Activated CD8-positive, alpha-beta memory T cell treated with anti-CD3 and anti-CD28 coated beads for 36 hours (primary cell): ENCODE measurements around the gene CTNNA3. TPM values are rescaled to one million over a fixed set of nuclear protein-coding genes. Genes with fewer than 3 reads are reported as not detected.

Experiments used
- CTCF ChIA-PET: fragments of 350-600 bp; sonication (Branson Sonifier 250); formaldehyde crosslinking; loops from one replicate; lab custom pipeline; 2021; ENCODE audit warnings: antibody characterized with exemption; lab: Charles Lee
- POLR2A ChIA-PET: fragments of 350-600 bp; sonication (Branson Sonifier 250); formaldehyde crosslinking; loops from one replicate; lab custom pipeline; 2021; ENCODE audit warnings: antibody characterized with exemption; lab: Charles Lee
- total RNA-seq, 2 experiments: library from RNA; stranded (reverse); gene quantifications; one replicate each; pipeline ENCODE4 v1.2.3, GENCODE V29; 2021

Gene CTNNA3
- total RNA-seq, 2 experiments from 2014 or later, result not detected

DNA sequence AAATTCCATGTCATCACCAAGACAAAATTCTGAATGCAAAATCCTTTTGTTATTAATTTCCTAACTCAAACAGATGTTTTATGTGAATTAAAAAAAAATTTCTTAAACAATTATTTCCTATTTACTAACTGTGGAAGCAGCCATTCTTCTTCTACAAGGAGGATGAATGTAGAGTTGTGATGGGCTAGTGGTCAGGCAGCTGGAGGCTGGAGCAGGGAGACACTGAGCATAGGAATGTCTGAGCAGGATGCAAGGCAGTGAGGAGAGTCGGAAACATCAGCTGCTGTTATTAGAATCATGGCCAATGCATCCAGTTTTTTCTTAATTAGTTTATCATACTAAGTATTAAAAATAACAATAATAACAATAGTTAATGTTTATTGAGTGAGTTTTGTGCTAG lies 872.7 kb downstream of the CTNNA3 start:
- CTCF ChIA-PET, result no interaction called here
- POLR2A ChIA-PET, result no interaction called here

DNA sequence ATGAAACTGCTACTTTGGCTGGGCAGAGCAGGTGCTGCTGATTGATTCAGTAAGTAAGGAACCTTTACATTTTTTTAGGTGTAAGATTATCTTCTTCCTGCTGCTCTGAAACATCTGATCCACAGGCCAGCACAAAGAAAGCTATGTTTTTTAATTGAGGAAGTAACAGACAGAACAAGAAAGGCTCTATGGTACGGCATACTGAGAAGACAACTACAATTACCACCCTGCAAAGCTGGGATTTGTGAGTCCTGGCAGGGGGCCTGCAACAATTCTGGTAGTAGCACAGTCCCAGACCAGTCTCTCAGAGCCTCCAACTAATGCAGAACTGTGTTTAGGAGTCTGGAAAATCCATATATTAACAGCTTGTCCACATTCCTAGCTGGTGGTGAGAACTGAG lies 873.2 kb downstream of the CTNNA3 start:
- POLR2A ChIA-PET, result no interaction called here
- CTCF ChIA-PET, result no interaction called here

DNA sequence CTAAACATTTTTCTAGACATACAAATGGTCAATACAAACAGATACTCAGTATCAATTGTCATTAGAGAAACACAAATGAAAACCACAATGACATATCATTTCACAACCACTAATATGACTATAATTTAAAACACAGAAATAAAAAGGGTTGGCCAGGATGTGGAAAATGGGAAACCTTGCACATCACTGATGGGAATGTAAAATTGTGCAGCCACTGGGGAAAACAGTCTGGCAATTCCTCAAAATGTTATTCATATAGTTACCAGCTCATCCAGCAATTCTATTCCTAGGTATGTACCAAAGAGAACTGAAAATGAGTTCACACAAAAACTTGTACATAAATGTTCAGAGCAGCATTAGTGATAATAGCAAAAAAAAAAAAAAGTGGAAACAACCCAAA lies 876.3 kb downstream of the CTNNA3 start:
- CTCF ChIA-PET, result no interaction called here
- POLR2A ChIA-PET, result no interaction called here

DNA sequence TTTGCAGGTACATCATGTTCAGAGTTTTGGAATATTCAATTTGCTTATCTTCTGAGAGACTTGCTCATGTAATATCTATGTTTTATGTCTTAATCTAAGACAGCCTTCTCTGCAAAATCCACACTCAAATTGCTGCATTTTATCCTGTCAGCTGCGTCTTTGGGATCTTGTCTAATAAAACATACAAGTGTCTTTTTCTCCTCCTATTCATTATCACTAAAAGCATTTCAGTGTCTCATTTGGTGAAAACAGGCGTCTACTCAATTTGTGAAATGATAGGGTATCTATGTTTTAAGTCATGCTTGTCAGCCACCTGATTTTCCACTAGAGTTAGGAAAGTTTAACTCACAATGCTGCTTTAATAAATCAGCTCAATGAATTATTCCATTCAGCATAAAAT lies 882.9 kb downstream of the CTNNA3 start:
- ChIA-PET POLR2A (no interaction called here), CTCF (no interaction called here)

DNA sequence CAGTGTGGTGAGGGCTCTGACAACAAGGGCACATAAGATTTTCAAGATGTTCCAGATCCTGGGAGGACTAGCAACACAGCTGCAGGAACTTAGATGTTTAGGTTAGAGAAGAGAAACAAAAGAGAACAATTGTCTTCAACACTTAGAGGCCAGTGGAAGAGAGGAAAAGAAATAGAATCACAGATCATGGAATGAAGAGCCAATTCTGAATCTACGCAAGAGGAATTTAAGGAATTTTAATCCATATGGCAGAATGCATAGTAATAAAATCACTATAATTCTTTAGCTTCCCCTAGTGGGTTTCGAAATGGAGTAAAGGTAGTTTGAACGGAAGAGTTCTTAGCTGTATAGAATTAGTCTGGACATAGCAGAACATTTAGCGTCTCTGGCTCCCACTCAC lies 884.8 kb downstream of the CTNNA3 start:
- ChIA-PET CTCF (no interaction called here), POLR2A (no interaction called here)

DNA sequence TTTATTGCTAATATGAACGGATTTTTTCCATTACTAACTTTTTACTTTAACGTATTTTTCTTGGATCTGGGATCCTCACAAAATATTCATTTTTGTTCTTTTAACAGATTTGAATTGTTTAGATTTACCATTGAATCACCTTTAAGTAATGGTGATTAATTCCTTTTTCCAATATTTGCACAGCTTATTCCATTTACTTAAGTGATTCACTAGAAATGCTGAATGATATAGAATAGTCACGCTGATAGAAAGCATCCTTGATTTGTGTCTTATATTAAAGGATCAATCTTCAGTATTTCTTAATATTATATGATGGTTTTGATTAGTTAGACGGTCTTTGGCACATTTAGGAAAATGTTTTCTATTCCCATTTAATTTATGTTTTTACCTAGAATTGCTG lies 886.6 kb downstream of the CTNNA3 start:
- ChIA-PET POLR2A (no interaction called here), CTCF (no interaction called here)

DNA sequence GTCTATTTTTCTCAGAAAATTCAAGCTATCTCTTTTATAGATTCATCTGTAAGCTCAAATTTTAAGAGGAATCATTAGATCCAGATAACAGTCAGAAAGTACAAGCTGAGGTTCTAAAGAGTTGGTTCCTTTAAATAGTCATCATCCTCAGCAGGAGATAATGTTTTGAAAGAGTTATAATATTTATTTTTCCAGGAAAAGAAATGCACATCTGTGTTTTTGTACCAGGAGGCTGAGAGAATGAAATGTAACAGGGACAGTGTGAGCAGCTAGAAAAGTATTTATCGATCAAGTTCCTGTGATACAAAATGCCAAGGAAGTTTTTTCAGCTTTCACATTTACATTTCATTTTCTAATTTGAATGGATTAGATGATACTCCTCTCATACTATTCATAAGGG lies 890.4 kb downstream of the CTNNA3 start:
- POLR2A ChIA-PET, result no interaction called here
- CTCF ChIA-PET, result no interaction called here

DNA sequence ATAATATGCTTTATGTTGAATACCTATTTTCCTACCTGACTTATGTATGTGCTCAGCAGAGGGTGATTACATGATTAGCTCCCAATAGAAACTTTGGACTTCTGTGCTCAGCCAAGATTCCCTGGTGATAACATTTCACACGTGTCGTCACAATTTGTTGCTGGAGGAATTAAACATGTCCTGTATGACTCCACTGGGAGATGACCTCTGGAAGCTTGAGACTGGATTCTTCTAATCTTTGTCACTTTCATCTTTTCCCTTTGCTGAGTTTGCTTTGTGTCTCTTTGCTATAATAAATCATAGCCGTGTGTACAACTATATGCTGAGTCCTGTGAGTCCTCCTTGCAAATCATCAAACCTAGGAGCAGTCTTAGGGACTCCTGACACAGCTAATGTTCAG lies 891.0 kb downstream of the CTNNA3 start:
- CTCF ChIA-PET, result no interaction called here
- POLR2A ChIA-PET, result no interaction called here

DNA sequence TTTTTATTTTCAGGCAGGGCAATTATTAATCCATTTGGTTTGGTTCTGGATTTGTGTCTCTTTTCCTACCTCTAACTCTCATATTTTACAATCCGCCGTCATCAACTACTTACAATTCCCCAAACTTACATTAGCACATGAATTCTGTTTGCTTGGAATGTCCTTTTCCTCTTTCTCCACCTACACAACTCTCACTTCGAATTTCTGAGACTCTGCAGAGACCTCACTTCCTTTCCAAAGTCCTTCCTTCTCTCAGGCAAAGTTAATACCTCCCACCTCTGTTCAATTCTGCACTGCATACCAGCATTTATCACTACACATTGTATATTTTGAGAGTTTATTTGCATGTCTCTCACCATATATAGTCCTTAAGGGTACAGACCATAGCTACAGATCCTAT lies 892.8 kb downstream of the CTNNA3 start:
- ChIA-PET POLR2A (no interaction called here), CTCF (no interaction called here)

DNA sequence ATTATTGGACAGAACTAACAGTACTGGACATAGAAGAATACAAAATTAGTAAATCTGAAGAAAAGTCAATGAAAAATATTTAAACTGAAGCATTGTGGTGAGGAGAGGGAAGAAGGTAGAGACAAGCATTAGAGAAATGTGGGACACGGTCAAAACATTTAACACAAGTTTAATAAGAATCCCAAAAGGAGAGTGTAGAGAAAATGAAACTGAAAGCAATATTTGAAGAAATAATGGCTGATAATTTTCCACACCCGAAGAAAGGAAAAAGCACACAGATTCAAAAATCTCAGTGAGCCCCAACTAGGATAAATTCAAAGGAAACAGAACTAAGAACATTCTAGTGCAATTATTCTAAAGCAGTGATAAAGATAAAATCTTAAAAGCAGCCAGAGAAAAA lies 896.5 kb downstream of the CTNNA3 start:
- CTCF ChIA-PET, result no interaction called here
- POLR2A ChIA-PET, result no interaction called here

DNA sequence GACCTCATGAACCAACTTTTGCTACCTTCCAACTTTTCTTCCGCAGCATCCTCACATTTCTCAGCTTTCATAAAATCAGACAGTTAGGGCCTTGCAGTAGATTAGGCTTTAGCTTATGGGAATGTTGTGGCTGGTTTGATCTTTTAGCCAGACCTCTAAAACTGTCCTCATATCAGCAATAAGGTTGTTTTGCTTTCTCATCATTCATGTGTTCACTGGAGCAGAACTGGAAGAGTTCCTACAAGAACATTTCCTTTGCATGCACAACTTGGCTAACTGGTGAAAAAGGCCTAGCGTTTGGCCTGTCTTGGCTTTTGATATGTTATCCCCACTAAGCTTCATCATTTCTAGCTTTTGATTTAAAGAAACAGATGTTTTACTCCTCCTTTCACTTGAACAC lies 900.1 kb downstream of the CTNNA3 start:
- CTCF ChIA-PET, result no interaction called here

DNA sequence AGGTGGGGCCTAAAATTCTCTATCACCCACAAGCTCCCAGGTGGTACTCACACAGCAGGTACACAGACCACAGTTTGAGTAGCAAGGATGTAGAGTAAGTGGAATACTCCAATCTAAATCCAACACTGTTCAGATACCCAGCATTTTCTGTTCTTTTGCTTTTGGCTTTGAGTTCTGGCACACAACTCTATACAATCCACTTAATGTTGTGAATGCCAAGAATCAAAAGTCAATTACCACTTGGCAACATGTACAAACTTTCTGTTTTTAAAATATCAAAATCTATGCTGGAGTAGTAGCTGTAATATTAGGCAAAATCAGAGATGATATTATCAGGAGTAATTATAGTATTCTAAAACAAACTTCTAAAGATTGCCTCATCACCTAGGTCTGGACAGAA lies 903.6 kb downstream of the CTNNA3 start:
- POLR2A ChIA-PET, result no interaction called here
- CTCF ChIA-PET, result no interaction called here

More for the DNA sequence above, 900.1 kb downstream of the CTNNA3 start:
- POLR2A ChIA-PET, result no interaction called here

DNA sequence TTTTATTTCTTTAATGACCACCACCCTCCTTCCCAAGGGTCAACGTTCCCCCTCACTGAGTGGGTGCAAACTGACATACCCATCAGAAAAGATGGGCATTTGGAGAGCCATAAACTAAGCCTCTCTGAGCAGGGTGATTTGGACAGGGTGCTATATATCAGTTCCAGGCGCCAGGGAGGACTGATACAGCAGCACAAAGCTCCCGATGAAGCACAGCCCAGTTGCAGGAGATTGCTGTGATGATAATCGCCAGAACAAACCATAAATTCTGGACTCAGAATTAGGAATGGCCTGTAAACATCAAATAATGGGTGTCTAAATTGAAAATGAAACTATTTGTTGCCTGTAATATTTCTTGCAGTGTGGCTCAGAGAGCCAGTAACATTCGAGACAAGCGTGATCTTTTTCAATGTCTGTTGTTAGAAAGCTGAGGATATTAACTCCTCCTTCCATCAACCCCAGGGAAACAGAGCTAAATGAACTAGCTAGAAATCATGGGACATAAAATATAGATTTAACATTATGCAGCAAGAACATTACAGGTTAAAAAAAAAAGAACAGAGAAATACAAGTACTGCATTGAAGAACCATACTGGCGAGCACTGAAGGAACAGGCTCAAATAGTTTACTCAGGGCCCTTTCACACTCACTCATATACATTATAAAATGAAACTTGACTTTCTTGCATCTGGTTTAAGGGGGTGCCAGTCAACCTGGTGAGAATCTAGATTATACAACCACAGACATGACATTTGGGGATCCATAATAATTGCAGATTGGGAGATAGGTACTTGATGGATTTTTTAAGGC lies 907.6 kb downstream of the CTNNA3 start:
- CTCF ChIA-PET, result no interaction called here

DNA sequence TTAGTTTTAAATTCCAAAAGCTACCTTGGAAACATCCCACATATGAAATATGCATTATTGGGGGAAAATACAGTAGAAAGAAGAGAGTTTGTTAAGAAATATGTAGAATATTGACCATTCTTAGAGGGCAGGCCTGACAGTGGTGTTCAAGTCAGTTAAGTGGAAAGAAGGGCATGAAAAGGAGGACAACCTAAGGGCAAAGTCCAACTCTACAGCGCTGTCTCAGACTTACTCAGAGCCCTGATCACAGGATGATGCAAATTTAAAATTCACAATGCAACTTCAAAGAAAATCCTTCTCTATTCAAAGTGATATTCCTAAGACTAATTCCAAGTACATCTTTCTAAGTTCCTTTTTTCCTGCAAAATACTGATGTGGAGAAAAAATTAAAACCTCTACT lies 909.3 kb downstream of the CTNNA3 start:
- ChIA-PET POLR2A (no interaction called here), CTCF (no interaction called here)

More for the DNA sequence above, 907.6 kb downstream of the CTNNA3 start:
- POLR2A ChIA-PET, result no interaction called here

DNA sequence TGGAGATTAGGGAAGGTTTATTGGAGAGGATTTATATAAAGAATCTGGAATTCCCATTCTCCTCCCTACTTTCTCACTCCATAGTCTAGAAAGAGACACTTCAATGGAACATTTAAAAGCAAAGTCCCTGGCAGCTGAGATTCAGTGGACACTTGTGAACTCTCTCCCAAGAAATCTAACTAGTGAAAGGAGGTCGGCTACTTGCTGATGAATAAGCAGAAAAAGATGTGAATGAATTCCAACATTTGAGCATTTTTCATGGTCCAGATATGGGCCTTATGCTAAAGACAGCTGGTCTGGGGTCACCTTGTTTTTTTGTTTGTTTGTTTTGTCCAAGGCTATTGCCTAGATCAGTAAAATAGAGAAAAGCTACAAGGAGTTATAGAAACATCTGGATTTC lies 911.2 kb downstream of the CTNNA3 start:
- ChIA-PET CTCF (no interaction called here), POLR2A (no interaction called here)

DNA sequence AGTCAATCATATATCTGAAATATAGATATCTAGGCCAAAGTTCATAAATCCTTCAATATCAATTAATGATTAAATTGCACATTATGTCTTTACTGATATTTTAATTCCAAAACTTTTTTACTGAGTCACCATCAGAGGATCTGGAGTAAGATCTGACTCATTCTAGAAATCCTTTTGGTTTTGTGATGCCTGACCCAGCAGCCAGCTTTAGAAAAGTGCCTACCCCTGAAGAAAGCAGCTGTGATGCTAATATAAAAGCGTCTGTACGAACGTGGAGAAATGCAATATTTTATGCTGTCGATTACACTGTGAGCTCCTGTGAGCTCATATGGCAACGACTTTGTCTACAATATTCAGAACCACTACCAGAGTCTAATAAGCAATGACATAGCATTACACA lies 912.7 kb downstream of the CTNNA3 start:
- CTCF ChIA-PET, result no interaction called here
- POLR2A ChIA-PET, result no interaction called here

DNA sequence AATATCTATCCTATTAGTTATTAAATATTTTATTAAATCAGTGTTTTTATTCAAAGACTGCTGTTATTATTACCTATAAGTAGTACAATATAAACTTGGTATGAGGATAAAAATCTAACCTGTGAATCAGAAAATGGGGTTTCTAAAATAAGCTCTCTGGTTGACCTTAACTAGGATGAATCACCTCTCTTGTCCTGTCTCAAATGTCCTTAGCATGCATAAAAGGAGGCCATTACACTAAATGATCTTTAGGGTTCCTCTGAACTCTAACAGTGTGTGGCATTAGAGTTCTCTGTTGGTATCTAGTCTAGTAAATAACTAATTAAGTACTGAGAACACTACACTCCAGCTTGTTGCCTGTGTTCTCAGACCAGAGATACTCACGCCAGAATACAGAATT lies 913.2 kb downstream of the CTNNA3 start:
- ChIA-PET POLR2A (no interaction called here), CTCF (no interaction called here)

DNA sequence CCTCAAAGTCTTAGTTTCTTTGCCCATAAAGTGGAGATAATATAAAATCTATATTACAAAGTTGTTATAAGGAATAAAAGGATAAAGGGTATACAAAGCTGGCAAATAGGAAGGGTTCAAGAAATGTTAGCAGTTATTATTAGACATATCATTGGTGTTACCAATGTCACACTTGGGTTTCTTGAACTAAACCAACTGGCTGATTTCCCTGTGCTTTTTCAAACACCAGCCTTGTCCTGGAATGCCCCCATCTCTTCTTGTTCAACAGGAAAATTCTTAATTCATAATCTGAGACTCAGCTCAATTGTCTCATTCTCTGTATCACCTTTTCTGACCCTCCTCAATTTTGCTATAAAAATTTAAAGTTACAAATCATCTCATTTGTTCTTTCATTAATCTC lies 913.9 kb downstream of the CTNNA3 start:
- ChIA-PET CTCF (no interaction called here), POLR2A (no interaction called here)

DNA sequence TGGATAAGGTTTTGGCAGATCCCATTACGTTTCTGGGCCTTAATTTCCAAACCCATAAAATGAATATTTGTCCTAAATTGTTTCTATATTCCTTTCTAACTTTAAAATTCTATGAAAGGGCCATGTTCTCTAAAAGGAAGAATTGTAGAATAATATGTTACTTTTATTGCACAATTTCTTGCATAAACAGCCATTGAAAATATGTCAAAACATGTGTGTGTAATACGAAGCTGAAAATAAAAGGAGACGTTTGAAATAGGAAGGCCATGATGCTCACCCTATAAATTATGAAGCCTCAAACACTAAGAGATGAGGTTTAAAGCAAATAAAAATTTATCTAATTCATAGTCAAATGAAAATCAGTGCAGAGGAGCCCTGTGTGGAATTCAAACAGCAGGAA lies 915.2 kb downstream of the CTNNA3 start:
- POLR2A ChIA-PET, result no interaction called here

DNA sequence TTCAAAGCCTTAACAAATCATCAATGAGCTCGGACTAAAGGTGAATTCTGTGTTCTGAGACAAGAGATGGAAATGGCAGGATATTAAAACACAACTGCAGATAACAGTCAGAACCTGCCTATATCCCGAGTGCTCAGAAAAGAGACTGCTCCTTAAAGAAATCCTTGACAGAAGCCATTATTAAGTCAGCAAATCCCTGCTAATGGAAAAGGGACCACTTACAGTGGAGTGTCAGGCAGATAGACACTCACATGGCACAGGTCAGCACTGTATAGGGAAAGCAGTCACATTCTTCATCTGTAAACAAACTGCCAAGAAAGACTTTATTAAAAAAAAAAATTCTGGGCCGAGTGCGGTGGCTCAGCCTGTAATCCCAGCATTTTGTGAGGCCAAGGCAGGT lies 917.6 kb downstream of the CTNNA3 start:
- ChIA-PET CTCF (no interaction called here), POLR2A (no interaction called here)

More for the DNA sequence above, 915.2 kb downstream of the CTNNA3 start:
- CTCF ChIA-PET, result no interaction called here

DNA sequence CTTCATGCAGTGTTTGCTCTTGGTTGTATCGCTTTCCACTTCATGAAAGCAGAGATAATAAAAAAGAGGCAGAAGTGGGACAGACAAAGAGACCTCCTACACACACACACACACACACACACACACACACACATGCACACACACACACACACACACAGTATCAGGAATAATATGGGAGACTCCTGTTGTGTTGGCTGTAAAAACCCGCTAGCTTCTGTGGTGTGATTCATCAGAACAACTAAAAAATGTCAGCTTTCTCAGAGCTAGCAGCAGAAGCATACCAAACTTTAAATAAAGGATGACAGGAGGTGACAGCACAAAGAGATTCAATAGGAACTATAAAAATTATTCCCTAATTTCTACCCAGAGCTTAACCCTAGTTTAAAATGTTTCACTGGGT lies 918.3 kb downstream of the CTNNA3 start:
- CTCF ChIA-PET, result no interaction called here
- POLR2A ChIA-PET, result no interaction called here

DNA sequence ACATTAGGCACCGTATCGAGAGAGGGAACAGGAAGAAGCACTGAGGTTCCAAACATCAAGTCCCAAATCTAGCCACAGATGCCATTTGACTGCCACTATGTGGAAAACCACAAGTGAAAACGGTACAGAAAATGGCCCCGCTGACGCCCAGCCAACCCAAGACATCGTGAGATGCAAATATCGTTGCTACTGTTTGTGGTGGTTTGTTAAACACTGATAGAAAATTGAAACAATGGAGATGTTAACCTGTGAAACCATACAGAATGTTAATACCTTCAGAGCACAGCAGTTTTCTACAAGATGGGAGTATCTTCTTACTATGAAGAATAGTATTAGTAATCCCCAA lies 922.5 kb downstream of the CTNNA3 start:
- CTCF ChIA-PET, result no interaction called here
- POLR2A ChIA-PET, result no interaction called here
